Measurements from ENCODE around the gene ACSF2.
"Not testable (repeated sequence)": the region's sequence is repeated elsewhere in the genome, so short reads cannot be mapped to it uniquely, and the experiment has no call there.

The ACSF2 gene

DNA sequence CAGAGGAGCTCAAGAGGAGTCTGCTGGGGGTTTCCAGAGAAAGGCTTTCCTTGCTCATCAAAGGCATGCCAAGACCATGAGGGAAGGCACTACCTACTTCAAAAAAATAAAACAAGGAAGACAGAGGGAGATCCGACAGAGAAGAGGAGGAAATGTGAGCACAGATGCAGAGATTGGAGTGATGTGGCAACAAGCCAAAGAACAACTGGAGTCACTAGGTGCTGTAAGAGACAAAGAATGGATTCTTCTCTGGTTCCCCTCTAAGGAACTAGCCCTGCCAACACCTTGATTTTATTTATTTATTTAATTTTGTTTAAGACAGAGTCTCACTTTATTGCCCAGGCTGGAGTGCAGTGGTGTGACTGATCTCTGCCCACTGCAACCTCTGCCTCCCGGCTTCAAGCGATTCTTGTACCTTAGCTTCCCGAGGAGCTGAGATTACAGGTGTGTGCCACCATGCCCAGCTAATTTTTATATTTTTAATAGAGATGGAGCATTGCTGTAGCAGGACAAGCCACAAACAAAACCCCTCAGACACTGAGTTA is 13.8 kb upstream of the ACSF2 start:
- DNase-seq, result no peak

DNA sequence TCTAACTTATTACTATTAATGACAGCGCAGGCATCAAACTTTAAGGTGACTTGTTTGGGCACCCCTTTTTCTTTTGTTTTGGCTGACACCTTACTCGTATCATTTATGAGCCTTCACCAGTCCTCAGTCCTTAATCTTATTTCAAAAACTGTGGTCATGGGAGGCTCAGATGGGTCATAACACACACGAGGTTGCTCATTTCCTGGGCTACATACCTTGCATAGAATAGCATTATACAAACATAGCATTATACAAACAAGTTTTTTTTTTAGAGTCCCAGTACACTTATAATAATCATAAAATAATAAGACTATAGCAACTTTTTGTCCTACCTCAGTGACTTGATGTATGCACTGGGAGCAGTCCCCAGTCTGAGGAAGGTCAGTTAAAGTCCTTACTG is 11.2 kb upstream of the ACSF2 start:
- DNase-seq, result no peak

- DNase-seq, result not testable (repeated sequence)
Measured at GRCh38 chr17:50419577-50419976, 6.4 kb upstream of the ACSF2 start.

DNA sequence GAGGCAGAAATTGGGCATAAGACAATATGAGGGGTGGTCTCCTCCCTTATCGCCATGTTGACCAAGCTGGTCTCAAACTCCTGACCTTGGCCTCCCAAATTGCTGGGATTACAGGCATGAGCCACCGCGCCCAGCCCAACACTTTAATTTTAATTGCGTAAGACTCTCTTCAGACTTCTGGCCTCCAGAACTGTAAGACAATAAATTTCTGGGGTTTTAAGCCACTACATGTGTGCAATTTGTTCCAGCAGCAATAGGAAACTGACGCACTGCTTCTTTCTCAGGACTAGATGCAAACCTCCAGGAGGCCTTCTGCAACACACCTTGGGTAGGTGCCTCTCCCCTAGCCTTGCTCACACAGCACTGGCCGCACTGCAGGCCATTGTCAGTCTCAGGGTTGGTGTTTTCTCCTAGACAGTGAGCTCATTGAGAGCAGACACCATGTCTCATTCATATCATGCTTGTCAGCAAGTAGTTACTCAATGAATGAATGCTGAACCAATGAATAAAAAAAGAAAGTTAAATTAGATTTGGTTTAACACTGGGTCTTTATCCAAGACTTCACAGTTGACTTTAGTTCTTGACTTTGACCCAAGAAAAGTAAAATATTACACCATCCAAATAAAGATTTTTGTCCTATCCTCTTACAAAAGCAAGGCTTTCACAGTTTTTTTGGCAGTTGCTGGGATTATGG is 5.5 kb upstream of the ACSF2 start:
- DNase-seq, result no peak

DNA sequence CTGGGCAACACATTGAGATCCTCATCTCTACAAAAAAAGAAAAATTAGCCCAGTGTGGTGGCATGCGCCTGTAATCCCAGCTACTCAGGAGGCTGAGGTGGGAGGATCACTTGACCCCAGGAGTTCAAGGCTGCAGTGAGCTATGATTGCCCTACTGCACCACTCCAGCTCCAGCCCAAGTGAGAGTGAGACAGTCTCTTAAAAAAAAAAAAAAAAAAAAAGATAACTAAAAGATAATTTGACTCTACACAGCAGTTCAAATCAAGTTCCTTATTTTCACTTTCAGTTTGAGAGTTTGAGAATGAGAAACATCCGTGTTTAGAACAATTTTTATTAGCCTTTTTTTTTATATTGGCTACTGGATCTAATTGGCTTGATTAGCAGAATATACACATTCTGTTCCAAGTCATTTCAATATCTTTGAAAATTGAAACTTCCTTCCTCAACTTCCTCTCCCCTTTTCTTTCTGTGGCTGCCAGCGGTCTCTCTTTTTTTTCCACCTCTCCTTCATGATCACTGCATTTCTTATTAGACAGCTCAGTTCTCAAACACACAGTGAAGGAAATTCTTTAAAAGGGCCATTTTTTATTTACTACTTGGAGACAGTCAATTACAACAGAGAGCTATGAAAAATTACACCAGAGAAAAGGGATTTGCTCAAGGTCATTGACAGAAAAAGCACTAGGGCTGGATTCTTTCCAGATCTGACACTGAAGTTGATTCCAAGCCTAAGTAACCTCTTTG is 4.5 kb upstream of the ACSF2 start:
- no peak for DNase-seq

DNA sequence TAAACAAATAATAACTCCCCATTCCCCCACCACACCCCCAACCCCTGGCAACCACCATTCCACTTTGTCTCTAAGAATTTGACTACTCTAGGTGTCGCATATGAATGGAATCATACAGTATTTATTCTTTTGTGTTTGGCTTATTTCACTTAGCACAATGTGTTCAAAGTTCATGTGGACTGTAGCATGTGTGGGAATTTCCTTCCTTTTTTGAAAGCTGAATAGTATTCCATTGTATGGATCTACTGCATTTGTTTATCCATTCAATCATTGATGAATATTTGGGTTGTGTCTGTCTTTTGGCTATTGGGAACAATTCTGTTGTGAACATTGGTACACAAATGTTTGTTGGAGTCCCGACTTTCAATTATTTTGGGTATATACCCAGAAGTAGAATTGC is 3.3 kb upstream of the ACSF2 start:
- DNase-seq, result no peak

DNA sequence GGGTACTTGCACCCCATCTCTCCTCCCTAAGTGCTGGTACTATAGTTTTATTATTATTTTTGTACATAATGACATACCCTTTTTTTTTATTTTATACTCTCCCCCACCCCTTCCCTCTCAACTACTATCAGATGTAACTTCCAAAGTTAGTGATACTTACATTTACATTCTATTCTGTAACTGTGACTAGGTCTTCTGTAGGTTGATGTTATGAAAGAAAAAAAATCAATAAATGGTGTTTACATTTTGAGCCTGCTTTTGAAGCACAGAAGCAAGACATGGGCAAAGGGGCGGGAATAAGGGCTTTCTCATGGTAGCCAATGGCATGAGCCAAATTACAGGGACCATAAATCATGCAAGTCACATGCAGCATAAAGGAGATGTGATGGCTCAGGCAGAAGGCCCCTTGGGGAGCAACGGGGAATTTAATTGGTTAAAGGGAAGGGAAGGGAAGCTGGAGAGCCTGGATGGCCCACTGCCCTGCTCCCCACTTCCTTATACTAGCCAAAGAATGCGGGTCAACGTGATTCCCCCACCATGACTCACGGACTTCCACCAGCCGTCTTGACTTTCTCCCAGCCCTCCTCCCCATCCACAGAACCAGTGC is 2.4 kb upstream of the ACSF2 start:
- DNase-seq, result no peak

DNA sequence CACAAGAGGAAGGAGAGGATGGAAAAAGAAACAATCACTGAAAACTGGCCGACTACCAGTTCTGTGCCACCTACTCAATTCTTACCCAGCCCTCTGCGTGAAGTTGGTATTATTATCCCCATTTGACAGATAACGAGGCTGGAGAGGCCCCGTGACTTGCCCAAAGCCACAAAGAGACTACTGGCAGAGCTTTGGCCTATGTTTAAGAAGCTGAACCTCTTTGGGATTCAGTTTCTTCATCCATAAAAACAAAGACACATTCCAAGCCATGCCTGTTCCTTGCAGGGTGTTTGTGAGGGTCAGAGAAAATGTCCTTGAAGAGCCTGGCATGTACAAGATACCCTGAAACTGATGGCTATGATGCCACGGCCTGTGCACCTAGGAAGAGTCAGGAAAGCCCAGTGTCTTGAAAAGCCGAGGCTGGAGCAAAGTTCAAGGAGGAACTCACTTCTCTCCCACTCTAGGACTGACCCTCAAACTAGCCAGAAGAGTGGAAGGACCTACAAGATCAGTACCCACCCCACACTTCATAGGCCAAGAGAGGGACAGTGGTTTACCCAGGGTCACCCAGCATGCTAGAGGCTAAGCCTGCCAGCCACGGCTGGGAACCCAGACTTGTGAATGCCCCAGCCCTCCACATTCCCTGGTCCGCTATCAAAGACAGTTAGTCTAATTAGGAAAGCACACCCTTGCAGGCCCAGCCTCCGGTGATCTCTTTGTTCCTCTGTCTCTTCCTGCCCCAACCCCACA is 1.6 kb upstream of the ACSF2 start:
- DNase-seq, result no peak

GRCh38 chr17:50424996-50425681 is 879 bp upstream of the ACSF2 start:
- no peak for DNase-seq

GRCh38 chr17:50426472-50426782 is 409 bp downstream of the ACSF2 start:
- DNase-seq, result no peak

- DNase-seq, result peak in 1 of 2 experiments; percentile 45
Measured at GRCh38 chr17:50426814-50427787, 1.1 kb downstream of the ACSF2 start.

GRCh38 chr17:50428126-50428525 is 2.1 kb downstream of the ACSF2 start:
- DNase-seq, result not testable (repeated sequence)

DNA sequence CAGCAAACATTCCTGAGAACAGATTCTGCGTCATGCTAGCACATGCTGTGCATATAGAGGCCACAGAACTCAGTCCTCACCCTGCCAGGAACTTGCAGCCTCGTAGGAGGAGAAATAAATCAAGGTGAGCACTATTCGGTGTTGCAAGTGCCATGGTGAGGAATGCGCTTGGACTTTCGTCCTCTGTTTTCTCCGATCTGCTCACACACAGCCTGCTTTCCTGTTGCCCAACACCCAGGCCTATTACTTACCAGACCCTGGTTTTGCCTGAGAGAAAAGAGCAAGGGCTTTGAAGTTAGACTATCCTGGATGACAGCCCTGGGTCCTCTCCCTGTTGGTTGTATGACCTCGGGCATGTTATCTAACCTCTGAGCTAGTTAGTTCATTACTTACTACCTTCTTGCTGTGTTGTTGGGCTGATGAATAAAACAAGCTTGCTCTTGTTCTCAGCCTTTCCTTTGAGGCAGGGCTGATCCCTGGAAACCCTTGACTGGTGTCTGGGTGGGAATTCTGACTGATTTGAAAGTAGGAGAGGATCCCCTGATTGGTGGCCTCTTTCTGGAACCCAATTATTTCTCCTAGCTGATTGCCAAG is 2.9 kb downstream of the ACSF2 start:
- no peak for DNase-seq

GRCh38 chr17:50429793-50430192 is 3.8 kb downstream of the ACSF2 start:
- DNase-seq, result no peak

- DNase-seq, result no peak
Measured at GRCh38 chr17:50430821-50431618, 5.0 kb downstream of the ACSF2 start.

- no peak for DNase-seq
Measured at GRCh38 chr17:50432125-50432762, 6.2 kb downstream of the ACSF2 start.

DNA sequence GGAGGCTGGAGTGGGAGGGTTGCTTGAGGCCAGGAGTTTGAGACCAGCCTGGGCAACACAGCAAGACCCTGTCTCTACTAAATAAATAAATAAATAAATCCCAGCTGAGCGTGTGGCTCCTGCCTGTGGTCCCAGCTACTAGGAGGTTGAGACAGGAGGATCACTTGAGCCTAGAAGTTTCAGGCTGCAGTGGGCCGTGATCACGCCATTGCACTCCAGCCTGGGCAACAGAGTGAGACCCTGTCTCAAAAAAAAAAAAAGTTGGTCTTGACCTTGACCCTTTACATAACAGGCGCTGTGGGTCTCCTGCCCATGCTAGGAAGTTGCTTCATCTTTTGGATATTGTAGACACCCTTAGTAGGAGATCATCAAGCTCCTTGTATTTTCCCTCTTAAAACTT is 11.4 kb downstream of the ACSF2 start:
- DNase-seq, result no peak

GRCh38 chr17:50439008-50439407 is 13.0 kb downstream of the ACSF2 start:
- DNase-seq, result no peak

DNA sequence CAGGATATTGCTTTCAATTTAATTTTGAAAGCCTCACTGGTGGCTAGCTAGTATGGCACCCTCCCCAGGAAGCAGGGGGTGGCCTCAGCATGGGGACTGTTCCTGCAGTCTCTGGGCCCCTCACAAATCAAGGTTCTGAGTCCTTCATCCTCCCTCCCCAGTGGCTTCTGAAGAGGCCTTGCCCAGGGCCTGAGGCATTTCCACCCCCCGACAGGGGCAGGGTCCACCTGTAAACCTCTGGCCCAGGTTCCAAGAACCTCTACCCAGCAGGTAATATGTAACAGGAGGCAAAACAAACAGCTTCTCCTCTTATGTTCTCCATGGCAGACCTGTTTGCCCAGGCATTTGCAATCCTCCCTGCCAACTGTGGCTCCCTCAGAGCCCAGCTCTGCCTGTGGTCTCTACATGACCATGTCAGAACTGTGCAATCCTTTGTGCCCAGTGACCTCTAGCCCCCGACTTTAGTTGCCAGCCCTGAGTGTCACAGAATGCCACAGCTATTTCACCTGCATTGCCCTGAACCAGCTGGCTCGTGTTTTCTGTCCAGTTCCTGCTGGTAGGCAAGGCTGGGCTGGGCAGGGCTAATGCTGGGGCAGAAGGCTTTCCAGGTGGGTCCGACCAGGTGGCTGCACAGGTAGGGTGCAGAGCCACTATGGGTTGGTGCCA is 14.3 kb downstream of the ACSF2 start:
- DNase-seq, result no peak
